Skin of body (tissue), 2 donors: ENCODE data around the gene NELFCD. TPM values are rescaled to one million over a fixed set of nuclear protein-coding genes. Genes with fewer than 3 reads are reported as not detected.

Experiments
- DNase-seq: peaks from one replicate; lab custom pipeline; 2025; lab: John Stamatoyannopoulos, UW
- total RNA-seq: library from RNA; depleted of rRNA; stranded (reverse); fragments of >200 nt; gene quantifications from one replicate; pipeline ENCODE4 v1.2.3, GENCODE V29; 2014

Gene NELFCD
- total RNA-seq, 1 donor from 2014 or later: 62.0 TPM

- DNase-seq: no peak
Measured at GRCh38 chr20:59044295-59044694, 63.2 kb downstream of the NELFCD start.

Other genes starting within 250 kb of the NELFCD start
- 1.3 TPM for gene GNAS-AS1, start 130.4 kb upstream of the NELFCD start, total RNA-seq
- 604 TPM for gene GNAS, start 128.5 kb upstream of the NELFCD start, total RNA-seq
- 58.6 TPM for gene CTSZ, start 26.0 kb downstream of the NELFCD start, total RNA-seq
- 3.3 TPM for gene TUBB1, start 38.2 kb downstream of the NELFCD start, total RNA-seq
- gene ATP5F1E, start 51.1 kb downstream of the NELFCD start, total RNA-seq: 21.6 TPM
- gene PRELID3B, start 61.5 kb downstream of the NELFCD start, total RNA-seq: 50.0 TPM
- 0.20 TPM for gene ZNF831, start 182.6 kb downstream of the NELFCD start, total RNA-seq